ENCODE results near the gene RAPGEF2. TPM values are rescaled to one million over a fixed set of nuclear protein-coding genes. Genes with fewer than 3 reads are reported as not detected.

The RAPGEF2 gene
- total and polyA plus RNA-seq, 10 of the 15 experiments (the other 5 are each of a cell fraction or from before 2014, with no cell fraction given) = 0.31 to 24.0 (median 2.9) TPM

GRCh38 chr4:159382856-159383561, 280.1 kb downstream of the RAPGEF2 start:
- TF ChIP-seq EZH2 (IDR thresholded peaks at IDR 0.05; ENCODE audit: borderline replicate concordance, control insufficient read depth, low read depth, low read length) (no peak), TAF1 (IDR thresholded peaks at IDR 0.05; ENCODE audit: borderline replicate concordance, low read depth, low read length) (no peak), ZNF217 (IDR thresholded peaks at IDR 0.05) (no peak), NR2C1 (IDR thresholded peaks at IDR 0.05) (no peak), HDAC6 (IDR thresholded peaks at IDR 0.05; ENCODE audit: unreplicated experiment) (no peak), ZZZ3 (IDR thresholded peaks at IDR 0.05; ENCODE audit: control insufficient read depth, insufficient read length, low read depth) (no peak), FOXM1 (IDR thresholded peaks at IDR 0.05; ENCODE audit: low read depth, low read length) (no peak), RAD21 (IDR thresholded peaks at IDR 0.05; ENCODE audit: insufficient read depth, low read depth, low read length) (no peak), PAX8 (IDR thresholded peaks at IDR 0.05) (no peak), PML (IDR thresholded peaks at IDR 0.05; ENCODE audit: low read length) (no peak), KDM1A (IDR thresholded peaks at IDR 0.05; ENCODE audit: borderline replicate concordance) (no peak), RBBP5 (conservative IDR thresholded peaks at IDR 0.05) (no peak), ETV6 (conservative IDR thresholded peaks at IDR 0.05 in 1 of 2, IDR thresholded peaks at IDR 0.05 in 1 of 2; ENCODE audit: borderline replicate concordance in 1 of 2, low read depth in 1 of 2) (no peak), TARDBP (IDR thresholded peaks at IDR 0.05; ENCODE audit: borderline replicate concordance) (no peak), SKIL (IDR thresholded peaks at IDR 0.05; ENCODE audit: low read depth, poor library complexity, severe bottlenecking) (no peak), MXI1 (IDR thresholded peaks at IDR 0.05; ENCODE audit: low read depth, low read length) (no peak), ZBTB4 (CRISPR knock-in tag; IDR thresholded peaks at IDR 0.05) (no peak), RFX5 (IDR thresholded peaks at IDR 0.05; ENCODE audit: low read depth, low read length) (no peak)
- POLR2A ChIA-PET = no interaction called here
- Histone ChIP-seq H3K27ac (ENCODE audit: control insufficient read depth, insufficient read depth) (peak overlapping the region; percentile 18; the same call in 1 of the 2 replicates), H3K4me3 (no peak overlapping the region; the same call in 1 of the 2 replicates), H3K27me3 (replicated peaks in 1 of 2; ENCODE audit: control insufficient read depth in 2 of 2, insufficient read depth in 2 of 2, low read length in 1 of 2) (no peaks in the 10 kb centered on the region), H3K79me2 (ENCODE audit: control insufficient read depth, insufficient read depth, low read length) (no peaks in the 10 kb centered on the region), H3K36me3 (ENCODE audit: control insufficient read depth in 2 of 2, insufficient read depth in 2 of 2, low read length in 1 of 2) (no peaks in the 10 kb centered on the region), H4K20me1 (ENCODE audit: control insufficient read depth, insufficient read depth) (no peaks in the 10 kb centered on the region), H2AFZ (ENCODE audit: control insufficient read depth, low read depth, low read length) (peak overlapping the region; percentile 77), H3K9me3 (replicated peaks; ENCODE audit: control insufficient read depth, insufficient read depth, low read length) (no peaks in the 10 kb centered on the region; the same call in 2 of the 3 replicates), H3K9ac (ENCODE audit: control insufficient read depth, insufficient read depth, low read length) (no peak overlapping the region), H3K4me2 (ENCODE audit: control insufficient read depth, insufficient read depth) (peak overlapping the region; percentile 30; the same call in 1 of the 2 replicates), H3K4me1 (ENCODE audit: control insufficient read depth, insufficient read depth, low read length) (no peaks in the 10 kb centered on the region)
- BruUV-seq (replicated peaks) = no TSS peak
- intact Hi-C loops (cut with micrococcal nuclease; ENCODE audit: unreplicated experiment) = no loop called here
- SMC1A ChIA-PET (ENCODE audit: uncharacterized antibody, unreplicated experiment) = interaction anchor here (1.1 kb wide), 1 partner anchor 16 kb away, joined by 3 read pairs; no protein-coding TSS in a partner anchor
- FAIRE-seq (no peak), ATAC-seq (no peak), DNase-seq (ENCODE audit: low read depth, low spot score) (no peak)
- WGBS (ENCODE audit: insufficient coverage, insufficient replicate concordance, low lambda C conversion rate, missing lambda C conversion rate) = 31% methylated on average over 8 of the region's 8 CpGs
- RAD21 ChIA-PET (ENCODE audit: unreplicated experiment) = interaction anchor here (0.7 kb wide), 1 partner anchor 525 kb away, joined by 4 read pairs; no protein-coding TSS in a partner anchor
- CTCF ChIA-PET = no interaction called here
- in situ Hi-C loops (cut with MboI) = no loop called here
